OCI-LY3 (cell line): ENCODE measurements around the gene TRIM46.

Experiments
- H2AFZ ChIP-seq: fragments of 200-600, 300-600 bp; shearing (Covaris generic); 2 replicates; pipeline ENCODE4 v1.6.0; 2014; ENCODE audit warnings: antibody characterized with exemption, low read depth, low read length
- H3K27ac ChIP-seq: fragments of 200-600, 300-600 bp; sonication (generic); 2 replicates; pipeline ENCODE4 v1.5.1; 2014; ENCODE audit warnings: mild to moderate bottlenecking, low read length, moderate library complexity, mixed read lengths
- H3K27me3 ChIP-seq: fragments of 200-600, 300-600 bp; sonication (generic); 2 replicates; pipeline ENCODE4 v1.6.1; 2014; ENCODE audit warnings: low read depth, low read length, mixed read lengths
- H3K36me3 ChIP-seq: fragments of 200-600, 300-600 bp; sonication (generic); replicated peaks from 2 replicates; pipeline ENCODE3; 2014; ENCODE audit warnings: low read depth, low read length, mixed read lengths
- H3K4me1 ChIP-seq: fragments of 300-600, 200-600 bp; sonication (generic); 2 replicates; pipeline ENCODE4 v1.6.1; 2014; ENCODE audit warnings: low read length, mixed read lengths
- H3K4me2 ChIP-seq: fragments of 200-600, 300-600 bp; sonication (generic); 2 replicates; pipeline ENCODE4 v1.6.1; 2014; ENCODE audit warnings: low read length, mixed read lengths
- H3K4me3 ChIP-seq: fragments of 300-600, 200-600 bp; sonication (generic); 2 replicates; pipeline ENCODE4 v1.5.1; 2014; ENCODE audit warnings: antibody characterized with exemption, mild to moderate bottlenecking, low read length, moderate library complexity
- H3K79me2 ChIP-seq: fragments of 300-600, 200-600 bp; shearing (Covaris generic); 2 replicates; pipeline ENCODE4 v1.6.1; 2014; ENCODE audit warnings: mild to moderate bottlenecking, low read length, mixed read lengths
- H3K9ac ChIP-seq: fragments of 300-600, 200-600 bp; shearing (Covaris generic); 2 replicates; pipeline ENCODE4 v1.6.0; 2014; ENCODE audit warnings: mild to moderate bottlenecking, low read length, moderate library complexity
- H3K9me3 ChIP-seq: fragments of 200-600, 300-600 bp; shearing (Covaris generic); 2 replicates; pipeline ENCODE4 v1.6.1; 2014; ENCODE audit warnings: low read length, mixed read lengths; ENCODE audit not compliant: insufficient read depth
- H4K20me1 ChIP-seq: fragments of 200-600, 300-600 bp; sonication (generic); 2 replicates; pipeline ENCODE4 v1.6.1; 2016; ENCODE audit warnings: low read length, mixed read lengths; ENCODE audit not compliant: insufficient read depth
- EZH2phosphoT487 ChIP-seq: fragments of 200-600 bp; shearing (Covaris generic); IDR thresholded peaks from 2 replicates; pipeline ENCODE4 v1.6.1; 2018; ENCODE audit warnings: antibody characterized with exemption, mixed run types, low read depth
- TF ChIP-seq, protein P1 (sequence below): fragments of 200-600, 300-600 bp; sonication (generic); IDR thresholded peaks from 2 replicates; pipeline ENCODE4 v1.5.1; 2014; ENCODE audit warnings: antibody characterized with exemption, low read length, low read depth

TRIM46 gene

DNA sequence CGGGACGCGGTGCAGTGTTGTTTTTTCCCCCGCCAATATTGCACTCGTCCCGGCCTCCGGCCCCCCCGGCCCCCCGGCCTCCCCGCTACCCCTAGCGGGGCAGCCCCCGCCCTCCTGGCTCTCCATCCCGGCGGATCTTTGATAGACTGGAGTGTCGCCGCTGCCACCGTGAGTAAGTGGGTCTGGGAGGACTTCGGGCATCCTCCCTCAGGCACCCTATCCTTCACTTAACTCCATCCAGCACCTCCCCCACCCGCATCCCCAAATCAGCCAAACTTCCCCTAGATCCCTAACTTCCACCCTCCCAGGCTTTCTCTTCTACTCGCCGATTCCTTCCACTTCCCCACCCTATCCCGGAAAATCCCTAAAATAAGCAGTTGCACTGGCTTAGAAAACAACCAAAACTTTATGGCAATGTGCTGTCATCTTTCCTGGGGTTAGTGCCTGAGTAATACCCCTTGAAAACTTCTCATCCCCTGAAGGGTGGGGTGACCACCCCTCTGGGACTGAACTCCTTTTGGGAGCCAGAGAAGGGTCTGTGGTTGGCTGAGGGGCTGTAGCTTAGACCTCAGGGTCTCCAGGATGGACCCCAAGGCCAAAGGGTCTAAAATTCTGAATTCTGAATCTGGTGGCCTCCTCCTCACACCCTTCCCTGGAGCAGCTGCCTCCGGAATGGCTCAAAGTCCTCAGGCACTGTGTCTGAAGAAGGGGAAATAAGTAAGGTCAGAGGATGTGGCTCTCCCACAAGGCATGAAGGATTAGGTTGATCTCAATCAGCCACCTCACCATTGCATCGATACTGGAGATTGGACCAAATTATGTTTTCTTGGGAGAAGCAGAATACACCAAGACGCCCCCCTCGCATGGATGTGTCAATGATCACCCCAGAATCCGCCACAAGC is 21.8 kb downstream of the TRIM46 start:
- Histone ChIP-seq H3K27me3 (no peaks in the 10 kb centered on the region), H3K4me2 (peak overlapping the region; percentile 94), H3K4me1 (peaks cover 24% of the 10 kb centered on the region), H4K20me1 (no peaks in the 10 kb centered on the region), H3K9me3 (no peaks in the 10 kb centered on the region), H3K79me2 (no peaks in the 10 kb centered on the region), H3K27ac (no peak overlapping the region), H3K36me3 (no peaks in the 10 kb centered on the region), H3K9ac (peak overlapping the region; percentile 89), H2AFZ (no peak overlapping the region), H3K4me3 (peak overlapping the region; percentile 80)
- no peak for TF ChIP-seq EZH2phosphoT487
- TF ChIP-seq, protein P1, sequence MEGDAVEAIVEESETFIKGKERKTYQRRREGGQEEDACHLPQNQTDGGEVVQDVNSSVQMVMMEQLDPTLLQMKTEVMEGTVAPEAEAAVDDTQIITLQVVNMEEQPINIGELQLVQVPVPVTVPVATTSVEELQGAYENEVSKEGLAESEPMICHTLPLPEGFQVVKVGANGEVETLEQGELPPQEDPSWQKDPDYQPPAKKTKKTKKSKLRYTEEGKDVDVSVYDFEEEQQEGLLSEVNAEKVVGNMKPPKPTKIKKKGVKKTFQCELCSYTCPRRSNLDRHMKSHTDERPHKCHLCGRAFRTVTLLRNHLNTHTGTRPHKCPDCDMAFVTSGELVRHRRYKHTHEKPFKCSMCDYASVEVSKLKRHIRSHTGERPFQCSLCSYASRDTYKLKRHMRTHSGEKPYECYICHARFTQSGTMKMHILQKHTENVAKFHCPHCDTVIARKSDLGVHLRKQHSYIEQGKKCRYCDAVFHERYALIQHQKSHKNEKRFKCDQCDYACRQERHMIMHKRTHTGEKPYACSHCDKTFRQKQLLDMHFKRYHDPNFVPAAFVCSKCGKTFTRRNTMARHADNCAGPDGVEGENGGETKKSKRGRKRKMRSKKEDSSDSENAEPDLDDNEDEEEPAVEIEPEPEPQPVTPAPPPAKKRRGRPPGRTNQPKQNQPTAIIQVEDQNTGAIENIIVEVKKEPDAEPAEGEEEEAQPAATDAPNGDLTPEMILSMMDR, result no peak

DNA sequence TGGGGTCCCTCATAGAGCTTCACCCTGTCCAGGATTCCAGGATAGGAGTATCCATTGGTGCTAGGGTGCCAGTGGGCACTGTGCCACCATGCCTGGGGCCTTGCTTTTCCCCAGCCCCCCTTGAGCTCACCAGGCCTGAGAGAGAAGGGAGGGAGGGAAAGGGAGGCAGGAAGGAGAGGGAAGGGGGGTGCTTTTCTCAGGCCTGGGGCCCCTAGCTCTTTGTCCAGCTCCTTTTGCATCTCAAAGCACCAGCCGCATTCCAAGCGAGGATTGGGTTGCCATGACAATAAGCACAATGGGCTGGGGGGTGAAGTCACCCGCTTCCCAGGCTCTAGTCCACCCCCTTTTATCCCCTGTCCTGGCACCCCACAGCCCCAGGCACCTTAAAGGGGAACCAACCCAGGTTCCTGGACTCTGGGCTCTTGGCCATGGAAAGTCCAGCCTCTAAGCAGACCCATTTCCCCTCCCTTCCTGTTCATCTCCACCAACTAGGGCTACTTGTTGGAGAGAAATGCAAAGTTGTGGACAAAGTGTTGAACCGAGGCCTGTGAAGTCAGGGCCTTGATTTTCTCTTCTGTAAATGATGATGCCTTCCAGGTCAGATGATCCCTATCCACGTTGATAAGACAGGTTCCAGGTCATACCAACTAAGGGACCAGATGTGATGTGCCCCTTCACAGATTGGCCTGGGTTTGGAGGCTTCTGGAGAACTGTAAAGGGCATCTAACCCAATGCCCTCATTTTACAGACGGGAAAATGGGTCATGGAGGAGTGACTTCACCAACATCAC is 22.6 kb downstream of the TRIM46 start:
- no peak overlapping the region; the same call in 1 of the 2 replicates for H3K4me2 ChIP-seq
- no peak overlapping the region for H2AFZ ChIP-seq
- H3K79me2 ChIP-seq, result no peaks in the 10 kb centered on the region
- H3K27me3 ChIP-seq, result no peaks in the 10 kb centered on the region
- H3K4me3 ChIP-seq, result no peak overlapping the region; the same call in 1 of the 2 replicates
- no peak overlapping the region for H3K9ac ChIP-seq
- H3K27ac ChIP-seq, result no peak overlapping the region
- peaks cover 24% of the 10 kb centered on the region for H3K4me1 ChIP-seq
- no peaks in the 10 kb centered on the region for H4K20me1 ChIP-seq
- H3K9me3 ChIP-seq, result no peaks in the 10 kb centered on the region
- H3K36me3 ChIP-seq, result no peaks in the 10 kb centered on the region
- TF ChIP-seq, protein P1, result no peak
- TF ChIP-seq EZH2phosphoT487, result no peak

DNA sequence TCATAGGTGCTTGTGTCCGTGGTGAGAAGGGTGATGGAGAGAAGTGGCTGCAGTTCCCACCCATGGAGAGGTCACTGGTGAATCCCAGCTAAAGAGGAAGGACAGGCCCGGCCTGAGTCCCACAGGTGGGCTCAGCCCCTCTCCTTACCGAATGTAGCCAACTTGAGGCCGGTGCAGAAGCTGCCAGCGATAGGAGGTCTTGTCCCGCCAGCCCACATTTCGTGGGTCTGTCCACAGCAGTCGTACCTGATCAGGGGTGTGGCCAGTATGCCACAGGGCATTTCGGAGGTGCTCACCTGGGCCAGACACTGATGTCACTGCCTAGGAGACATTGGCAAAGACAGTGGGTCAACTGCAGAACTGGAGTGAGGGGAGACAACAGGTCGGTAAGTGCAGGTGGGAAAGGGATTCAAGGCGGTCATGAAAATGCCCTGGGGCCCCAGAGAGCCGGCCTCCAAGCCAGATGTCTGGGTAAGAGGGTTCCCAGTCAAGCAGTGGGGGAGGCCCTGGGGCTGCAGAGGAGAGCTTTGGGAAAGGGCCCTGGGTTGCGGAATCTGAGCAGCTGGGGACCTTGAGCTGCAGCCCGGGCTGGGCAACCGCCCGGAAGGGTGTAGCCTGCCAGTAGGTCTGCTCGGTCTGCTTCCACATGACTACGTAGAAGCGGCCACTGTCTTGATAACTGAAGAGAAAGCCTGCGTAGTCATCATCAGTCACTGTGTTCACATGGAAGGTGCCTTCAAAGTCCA is 23.4 kb downstream of the TRIM46 start:
- Histone ChIP-seq H2AFZ (no peak overlapping the region), H3K4me3 (no peak overlapping the region), H3K79me2 (no peaks in the 10 kb centered on the region), H3K4me1 (peaks cover 24% of the 10 kb centered on the region), H3K4me2 (no peak overlapping the region), H3K9ac (no peak overlapping the region), H3K27ac (no peak overlapping the region), H3K36me3 (no peaks in the 10 kb centered on the region), H4K20me1 (no peaks in the 10 kb centered on the region), H3K27me3 (no peaks in the 10 kb centered on the region), H3K9me3 (no peaks in the 10 kb centered on the region)
- TF ChIP-seq, protein P1, result no peak
- no peak for TF ChIP-seq EZH2phosphoT487
